GM23248 (cell line): ENCODE measurements around the gene FRAS1.

ENCODE experiments used
- EZH2 ChIP-seq: fragments of 200-600 bp; sonication (generic); IDR thresholded peaks from 2 replicates; pipeline ENCODE4 v1.6.1; 2018; ENCODE audit warnings: antibody characterized with exemption, mild to moderate bottlenecking; ENCODE audit not compliant: insufficient read depth, poor library complexity, severe bottlenecking
- EZH2phosphoT487 ChIP-seq: fragments of 200-600 bp; sonication (generic); IDR thresholded peaks from 2 replicates; pipeline ENCODE4 v1.6.1; 2018; ENCODE audit warnings: antibody characterized with exemption, moderate library complexity, mild to moderate bottlenecking, low read depth; ENCODE audit not compliant: insufficient read depth

DNA sequence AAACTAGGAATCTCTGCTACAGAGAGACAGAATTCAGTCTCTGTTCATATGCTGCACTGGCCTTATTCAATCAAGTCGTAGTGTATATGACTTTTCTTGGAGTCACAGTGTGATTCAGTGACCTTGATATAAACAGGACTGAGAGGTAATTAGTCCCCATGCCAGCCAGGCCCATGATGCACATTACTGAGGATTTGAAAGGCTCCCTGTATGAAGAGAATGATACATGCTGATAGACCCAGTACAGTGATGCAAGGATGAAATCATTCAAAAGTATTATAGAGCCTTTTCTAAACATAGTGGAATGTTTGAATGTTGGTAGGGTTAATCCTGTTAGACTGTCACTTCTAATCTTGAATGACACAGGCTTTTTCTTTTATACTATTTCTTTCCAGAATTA, 528.5 kb downstream of the FRAS1 start:
- TF ChIP-seq EZH2phosphoT487 (no peak), EZH2 (no peak)
